DMS53 treated with DMSO at 0.1 percent for 48 hours (cell line): ENCODE measurements around the gene SPAG16.
"Not testable (repeated sequence)": the region's sequence is repeated elsewhere in the genome, so short reads cannot be mapped to it uniquely, and the experiment has no call there.

Experiments used
- DNase-seq: peaks from one replicate; lab custom pipeline; 2025; ENCODE audit not compliant: unreplicated experiment; lab: John Stamatoyannopoulos, UW

Gene SPAG16

GRCh38 chr2:213271947-213272346, 12.3 kb upstream of the SPAG16 start:
- no peak for DNase-seq

GRCh38 chr2:213274143-213274542, 10.1 kb upstream of the SPAG16 start:
- no peak for DNase-seq

- no peak for DNase-seq
Measured at GRCh38 chr2:213275265-213275664, 9.0 kb upstream of the SPAG16 start.

- not testable (repeated sequence) for DNase-seq
Measured at GRCh38 chr2:213277134-213277533, 7.1 kb upstream of the SPAG16 start.

- no peak for DNase-seq
Measured at GRCh38 chr2:213279116-213279620, 5.1 kb upstream of the SPAG16 start.

GRCh38 chr2:213279971-213280370, 4.3 kb upstream of the SPAG16 start:
- no peak for DNase-seq

GRCh38 chr2:213281156-213281555, 3.1 kb upstream of the SPAG16 start:
- no peak for DNase-seq

GRCh38 chr2:213285404-213285803, 1.1 kb downstream of the SPAG16 start:
- DNase-seq = no peak

- DNase-seq = no peak
Measured at GRCh38 chr2:213286161-213286560, 1.9 kb downstream of the SPAG16 start.

GRCh38 chr2:213288913-213289700, 4.8 kb downstream of the SPAG16 start:
- no peak for DNase-seq

GRCh38 chr2:213290501-213290900, 6.2 kb downstream of the SPAG16 start:
- no peak for DNase-seq

GRCh38 chr2:213296270-213296669, 12.0 kb downstream of the SPAG16 start:
- DNase-seq = no peak

GRCh38 chr2:213306316-213306942, 22.2 kb downstream of the SPAG16 start:
- no peak for DNase-seq

- no peak for DNase-seq
Measured at GRCh38 chr2:213315168-213315876, 31.1 kb downstream of the SPAG16 start.

- DNase-seq = peak; percentile 9
Measured at GRCh38 chr2:213316001-213316735, 31.9 kb downstream of the SPAG16 start.

- DNase-seq = no peak
Measured at GRCh38 chr2:213317929-213318328, 33.7 kb downstream of the SPAG16 start.

GRCh38 chr2:213320604-213321003, 36.3 kb downstream of the SPAG16 start:
- no peak for DNase-seq

- DNase-seq = no peak
Measured at GRCh38 chr2:213336253-213336770, 52.0 kb downstream of the SPAG16 start.

- no peak for DNase-seq
Measured at GRCh38 chr2:213353419-213353818, 69.2 kb downstream of the SPAG16 start.

- DNase-seq = no peak
Measured at GRCh38 chr2:213376644-213377043, 92.4 kb downstream of the SPAG16 start.

- DNase-seq = not testable (repeated sequence)
Measured at GRCh38 chr2:213407027-213407426, 122.8 kb downstream of the SPAG16 start.
